Activated CD8-positive, alpha-beta T cell treated with anti-CD3 and anti-CD28 coated beads, Interleukin-2, amount 10 ng/mL, durations not matched to agents 7 days and 5 days (primary cell): Measurements from ENCODE around the gene EXOC4. TPM values are rescaled to one million over a fixed set of nuclear protein-coding genes. Genes with fewer than 3 reads are reported as not detected.
"Not testable (repeated sequence)": the region's sequence is repeated elsewhere in the genome, so short reads cannot be mapped to it uniquely, and the experiment has no call there.

ENCODE experiments used
- ATAC-seq: fragments of 150-1000 bp; cut with Tn5 transposase; one replicate; pipeline ENCODE4 v1.10.0; 2021; ENCODE audit warnings: moderate library complexity
- CTCF ChIA-PET: fragments of 350-600 bp; sonication (Branson Sonifier 250); formaldehyde crosslinking; loops from one replicate; lab custom pipeline; 2021; ENCODE audit warnings: antibody characterized with exemption; lab: Charles Lee
- POLR2A ChIA-PET: fragments of 350-600 bp; sonication (Branson Sonifier 250); formaldehyde crosslinking; loops from one replicate; lab custom pipeline; 2021; ENCODE audit warnings: antibody characterized with exemption; lab: Charles Lee
- DNase-seq: peaks from one replicate; pipeline ENCODE4 v3.0.0-alpha.2; 2020
- H3K27ac Mint-ChIP-seq: one replicate; pipeline ENCODE4 v1.8.0; 2021; ENCODE audit warnings: mild to moderate bottlenecking, mixed read lengths
- H3K27me3 Mint-ChIP-seq: one replicate; pipeline ENCODE4 v1.8.0; 2021; ENCODE audit warnings: low read depth, mixed read lengths
- H3K36me3 Mint-ChIP-seq: one replicate; pipeline ENCODE4 v1.8.0; 2021; ENCODE audit warnings: low read depth, mixed read lengths
- H3K4me1 Mint-ChIP-seq: one replicate; pipeline ENCODE4 v1.8.0; 2021; ENCODE audit warnings: low read depth, mixed read lengths
- H3K4me3 Mint-ChIP-seq: one replicate; pipeline ENCODE4 v1.8.0; 2021; ENCODE audit warnings: mild to moderate bottlenecking, mixed read lengths
- H3K9me3 Mint-ChIP-seq: one replicate; pipeline ENCODE4 v1.8.0; 2022; ENCODE audit warnings: mixed read lengths; ENCODE audit not compliant: insufficient read depth
- total RNA-seq, 2 experiments: library from RNA; stranded (reverse); gene quantifications; one replicate each; pipeline ENCODE4 v1.2.3, GENCODE V29; 2021

The EXOC4 gene
- total RNA-seq, 2 experiments from 2014 or later: 68.2 to 75.1 TPM

DNA sequence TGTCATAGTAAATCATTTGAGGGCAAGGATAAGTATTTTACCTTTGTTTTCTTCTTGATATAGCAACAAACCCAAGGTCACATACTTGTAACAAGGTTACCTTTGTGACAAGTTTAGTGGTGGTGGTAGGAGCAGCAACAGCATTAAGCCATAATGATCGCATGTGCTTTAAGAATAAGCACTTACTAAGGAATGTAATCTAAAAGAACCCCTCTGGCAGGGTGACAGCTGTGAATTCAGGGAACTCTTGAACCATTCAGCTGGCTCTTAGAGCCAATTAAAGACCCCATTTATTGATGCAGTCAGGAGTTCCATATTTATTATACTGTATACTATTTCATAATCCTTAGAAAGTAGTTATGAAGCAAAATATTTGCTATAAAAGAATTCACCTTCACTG lies 370.8 kb downstream of the EXOC4 start:
- H3K27me3 Mint-ChIP-seq: no peaks in the 10 kb centered on the region
- POLR2A ChIA-PET: no interaction called here
- no peak overlapping the region for H3K27ac Mint-ChIP-seq
- H3K9me3 Mint-ChIP-seq: no peaks in the 10 kb centered on the region
- no peak for ATAC-seq
- CTCF ChIA-PET: no interaction called here
- H3K4me3 Mint-ChIP-seq: no peak overlapping the region
- no peaks in the 10 kb centered on the region for H3K36me3 Mint-ChIP-seq
- no peak for DNase-seq
- no peaks in the 10 kb centered on the region for H3K4me1 Mint-ChIP-seq

DNA sequence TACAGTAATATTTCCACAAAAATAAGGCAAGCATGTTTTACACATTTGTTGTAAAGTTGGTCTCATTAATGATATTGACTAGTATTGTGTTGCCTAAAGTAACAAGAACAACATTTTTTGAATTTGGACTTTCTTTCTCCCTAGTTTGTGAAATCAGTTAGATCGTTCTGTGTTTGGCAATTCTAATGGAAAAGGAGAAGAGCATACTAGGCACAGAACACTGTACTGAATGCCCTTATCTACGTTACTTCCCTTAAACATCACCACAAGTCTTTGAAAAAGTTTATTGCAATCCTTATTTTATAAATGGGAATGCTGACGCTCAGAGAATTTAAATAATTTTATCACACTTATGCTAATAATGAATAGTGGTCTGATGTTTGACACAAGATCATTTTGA lies 372.2 kb downstream of the EXOC4 start:
- ChIA-PET CTCF (no interaction called here), POLR2A (no interaction called here)
- no peak overlapping the region for H3K4me3 Mint-ChIP-seq
- H3K27me3 Mint-ChIP-seq: no peaks in the 10 kb centered on the region
- H3K9me3 Mint-ChIP-seq: no peaks in the 10 kb centered on the region
- DNase-seq (no peak), ATAC-seq (no peak)
- H3K4me1 Mint-ChIP-seq: no peaks in the 10 kb centered on the region
- H3K36me3 Mint-ChIP-seq: no peaks in the 10 kb centered on the region
- H3K27ac Mint-ChIP-seq: no peak overlapping the region

DNA sequence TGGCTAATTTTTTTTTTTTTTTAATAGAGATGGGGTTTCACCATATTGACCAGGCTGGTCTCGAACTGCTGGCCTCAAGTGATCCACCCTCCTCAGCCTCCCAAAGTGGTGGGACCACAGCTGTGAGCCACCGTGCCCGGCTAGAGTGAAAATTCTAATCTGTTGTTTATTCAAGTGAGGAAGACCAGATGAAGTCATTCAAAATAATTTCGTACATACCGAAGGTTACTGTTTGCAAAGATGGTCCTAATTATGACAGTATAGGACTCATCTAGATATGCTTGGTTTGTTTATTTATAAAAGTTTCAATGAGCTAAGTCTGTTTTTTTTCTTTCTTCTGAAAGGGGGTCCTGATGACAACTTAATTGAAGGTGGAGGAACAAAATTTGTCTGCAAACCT lies 376.8 kb downstream of the EXOC4 start:
- ATAC-seq (no peak), DNase-seq (no peak)
- no peaks in the 10 kb centered on the region for H3K4me1 Mint-ChIP-seq
- H3K9me3 Mint-ChIP-seq: peaks cover 10% of the 10 kb centered on the region
- H3K36me3 Mint-ChIP-seq: peaks cover 10% of the 10 kb centered on the region
- no peak overlapping the region for H3K4me3 Mint-ChIP-seq
- ChIA-PET CTCF (no interaction called here), POLR2A (no interaction called here)
- no peaks in the 10 kb centered on the region for H3K27me3 Mint-ChIP-seq
- no peak overlapping the region for H3K27ac Mint-ChIP-seq

DNA sequence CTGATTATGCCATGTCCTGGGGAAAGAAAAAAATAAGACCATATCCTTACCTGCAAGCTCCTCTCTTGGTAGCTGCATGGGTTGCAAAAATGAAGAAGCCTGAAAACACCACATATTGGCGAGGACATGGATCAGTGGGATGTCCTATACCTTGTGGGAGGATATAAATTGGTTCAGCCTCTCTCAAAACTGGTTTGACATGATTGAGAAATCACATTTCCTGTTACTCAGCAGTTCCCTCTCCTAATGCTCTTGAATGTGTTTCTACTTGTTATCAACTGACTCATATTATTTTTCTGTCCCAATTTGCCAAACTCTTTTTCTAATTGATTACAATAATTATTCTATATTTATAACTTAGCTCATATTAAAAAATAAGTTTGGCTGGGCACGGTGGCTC lies 380.2 kb downstream of the EXOC4 start:
- Mint-ChIP-seq H3K9me3 (peaks cover 10% of the 10 kb centered on the region), H3K27me3 (no peaks in the 10 kb centered on the region), H3K4me3 (no peak overlapping the region), H3K4me1 (no peaks in the 10 kb centered on the region), H3K27ac (no peak overlapping the region), H3K36me3 (peaks cover 10% of the 10 kb centered on the region)
- CTCF ChIA-PET: no interaction called here
- ATAC-seq (no peak), DNase-seq (no peak)
- POLR2A ChIA-PET: no interaction called here

DNA sequence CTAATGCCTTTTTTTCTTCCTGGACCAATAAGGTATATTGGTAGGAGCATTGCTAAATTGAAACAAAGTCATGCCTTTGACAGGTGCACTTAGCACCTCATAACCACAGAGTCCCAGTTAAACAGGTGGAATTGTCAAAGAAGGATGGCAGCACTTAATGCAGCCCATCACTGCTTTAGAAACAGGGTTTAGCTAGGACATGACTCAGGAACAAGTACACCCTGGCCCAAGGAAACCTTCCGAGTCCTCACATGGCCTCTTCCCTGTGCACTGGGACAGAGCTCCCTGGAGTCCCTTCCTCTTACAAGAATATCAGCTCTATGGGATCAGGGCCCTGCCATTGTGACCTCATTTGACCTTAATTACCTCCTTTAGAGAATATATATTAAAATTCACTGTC lies 382.7 kb downstream of the EXOC4 start:
- no peaks in the 10 kb centered on the region for H3K4me1 Mint-ChIP-seq
- H3K9me3 Mint-ChIP-seq: peaks cover 7% of the 10 kb centered on the region
- no peak for DNase-seq
- H3K27ac Mint-ChIP-seq: no peak overlapping the region
- ChIA-PET POLR2A (no interaction called here), CTCF (no interaction called here)
- ATAC-seq: no peak
- peaks cover 7% of the 10 kb centered on the region for H3K36me3 Mint-ChIP-seq
- H3K4me3 Mint-ChIP-seq: no peak overlapping the region
- H3K27me3 Mint-ChIP-seq: no peaks in the 10 kb centered on the region

DNA sequence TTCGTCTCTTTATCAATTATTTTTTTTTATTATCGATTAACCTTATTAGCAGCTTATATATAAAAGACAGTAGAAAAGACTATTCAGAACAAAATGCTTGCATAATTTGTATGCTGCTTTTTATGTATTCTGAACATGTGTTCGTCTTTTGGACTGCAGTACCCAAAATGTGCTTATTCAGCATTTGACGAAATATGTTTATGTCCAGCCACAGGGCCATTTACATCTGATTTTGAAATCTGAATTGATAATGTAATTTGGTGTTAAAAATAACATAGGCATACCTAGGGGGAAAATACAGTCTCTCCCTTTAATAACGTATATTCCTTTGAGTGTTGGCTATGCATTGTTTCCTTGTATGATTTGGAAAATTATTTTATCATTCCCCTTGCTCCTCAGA lies 386.0 kb downstream of the EXOC4 start:
- Mint-ChIP-seq H3K36me3 (peaks cover 2% of the 10 kb centered on the region), H3K4me3 (no peak overlapping the region), H3K9me3 (peaks cover 3% of the 10 kb centered on the region), H3K27ac (no peak overlapping the region), H3K27me3 (no peaks in the 10 kb centered on the region), H3K4me1 (no peaks in the 10 kb centered on the region)
- CTCF ChIA-PET: no interaction called here
- POLR2A ChIA-PET: no interaction called here
- no peak for ATAC-seq
- no peak for DNase-seq

DNA sequence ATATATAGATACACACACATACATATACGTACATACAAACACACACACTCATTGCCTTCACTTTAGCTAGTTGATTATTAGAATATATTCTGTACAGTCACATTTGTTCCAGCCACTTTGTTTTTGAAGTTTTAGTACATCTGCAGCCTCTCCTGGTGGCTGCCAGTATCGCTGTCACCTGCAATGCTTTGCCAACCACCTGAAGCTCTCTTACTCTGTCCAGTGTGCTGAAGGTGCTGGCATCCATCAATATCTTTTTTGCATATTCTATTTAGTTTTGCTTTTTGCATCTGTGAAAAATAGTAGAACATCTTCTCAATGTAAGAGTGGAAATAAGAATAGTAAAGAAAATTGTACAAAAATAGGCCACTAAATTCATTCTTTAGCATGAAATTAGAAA lies 388.6 kb downstream of the EXOC4 start:
- DNase-seq: no peak
- no peak overlapping the region for H3K4me3 Mint-ChIP-seq
- H3K9me3 Mint-ChIP-seq: no peaks in the 10 kb centered on the region
- no peak overlapping the region for H3K27ac Mint-ChIP-seq
- POLR2A ChIA-PET: no interaction called here
- CTCF ChIA-PET: no interaction called here
- ATAC-seq: no peak
- no peaks in the 10 kb centered on the region for H3K36me3 Mint-ChIP-seq
- H3K4me1 Mint-ChIP-seq: no peaks in the 10 kb centered on the region
- H3K27me3 Mint-ChIP-seq: no peaks in the 10 kb centered on the region

DNA sequence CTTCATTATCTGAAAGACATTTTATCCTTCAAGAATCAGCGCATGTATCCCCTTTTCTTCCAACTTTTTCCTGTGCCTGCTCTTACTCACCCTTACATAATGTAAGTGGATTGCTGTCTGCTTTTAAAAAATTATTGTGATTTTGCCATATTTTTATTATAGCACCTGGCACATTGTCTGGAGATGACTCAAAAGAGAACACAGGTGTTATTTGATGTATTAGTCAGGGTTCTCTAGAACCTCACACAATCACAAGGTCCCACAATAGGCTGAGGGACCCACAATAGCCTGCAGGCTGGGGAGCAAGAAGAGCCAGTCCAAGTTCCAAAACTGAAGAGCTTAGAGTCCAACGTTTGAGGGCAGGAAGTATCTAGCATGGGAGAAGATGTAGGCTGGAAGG lies 390.0 kb downstream of the EXOC4 start:
- Mint-ChIP-seq H3K27me3 (no peaks in the 10 kb centered on the region), H3K9me3 (no peaks in the 10 kb centered on the region), H3K4me1 (no peaks in the 10 kb centered on the region), H3K4me3 (no peak overlapping the region), H3K36me3 (no peaks in the 10 kb centered on the region), H3K27ac (no peak overlapping the region)
- ChIA-PET CTCF (no interaction called here), POLR2A (no interaction called here)
- DNase-seq (no peak), ATAC-seq (no peak)

DNA sequence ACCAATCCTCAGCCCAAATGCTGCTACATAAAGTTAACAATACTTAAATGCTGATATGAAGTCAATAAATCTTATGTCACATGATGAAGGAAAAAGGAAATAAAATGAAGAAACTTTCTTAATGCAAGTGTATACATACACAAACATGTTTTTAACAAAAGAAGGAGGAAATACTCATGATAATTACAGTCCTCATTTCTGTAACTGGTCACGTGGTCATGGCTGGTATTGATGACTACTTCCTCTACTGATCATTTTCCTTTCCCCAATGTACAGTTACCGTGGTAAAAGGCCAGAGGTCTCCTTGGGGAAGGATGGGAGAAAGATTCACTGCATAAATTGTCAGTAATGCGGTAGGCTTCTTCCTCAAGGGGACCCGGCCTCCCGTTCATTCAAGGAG lies 390.8 kb downstream of the EXOC4 start:
- ATAC-seq, POLR2A ChIA-PET, H3K4me3 Mint-ChIP-seq, H3K27ac Mint-ChIP-seq, H3K36me3 Mint-ChIP-seq, H3K9me3 Mint-ChIP-seq, DNase-seq, CTCF ChIA-PET, H3K4me1 Mint-ChIP-seq, H3K27me3 Mint-ChIP-seq: not testable (repeated sequence)

DNA sequence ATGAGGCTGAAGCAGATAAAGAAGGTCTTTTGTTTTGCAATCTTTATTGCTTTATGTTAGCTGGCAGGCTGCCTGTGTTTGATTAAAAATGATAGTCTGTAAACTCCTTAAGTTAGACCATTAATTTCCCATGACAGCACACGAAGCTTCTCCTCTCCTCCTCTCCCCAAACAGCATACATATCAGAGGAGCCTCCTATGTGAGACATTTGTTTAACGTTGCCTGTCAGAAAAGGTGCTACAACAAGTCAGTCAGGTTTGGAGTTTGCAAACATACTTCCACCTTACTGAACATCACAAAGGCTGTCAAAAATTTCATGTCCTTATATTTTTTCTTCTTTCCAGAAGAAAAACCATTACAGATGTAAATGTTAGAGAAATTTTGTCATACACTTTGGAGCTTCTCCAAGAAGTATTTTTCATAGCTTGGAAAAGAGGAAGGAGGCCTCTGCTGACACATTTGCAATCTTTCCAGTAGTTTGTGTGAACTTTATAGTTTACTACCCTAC lies 393.1 kb downstream of the EXOC4 start:
- no peaks in the 10 kb centered on the region for H3K36me3 Mint-ChIP-seq
- H3K4me3 Mint-ChIP-seq: no peak overlapping the region
- no peaks in the 10 kb centered on the region for H3K9me3 Mint-ChIP-seq
- no peak overlapping the region for H3K27ac Mint-ChIP-seq
- DNase-seq (no peak), ATAC-seq (no peak)
- CTCF ChIA-PET: no interaction called here
- POLR2A ChIA-PET: no interaction called here
- no peaks in the 10 kb centered on the region for H3K27me3 Mint-ChIP-seq
- no peaks in the 10 kb centered on the region for H3K4me1 Mint-ChIP-seq

DNA sequence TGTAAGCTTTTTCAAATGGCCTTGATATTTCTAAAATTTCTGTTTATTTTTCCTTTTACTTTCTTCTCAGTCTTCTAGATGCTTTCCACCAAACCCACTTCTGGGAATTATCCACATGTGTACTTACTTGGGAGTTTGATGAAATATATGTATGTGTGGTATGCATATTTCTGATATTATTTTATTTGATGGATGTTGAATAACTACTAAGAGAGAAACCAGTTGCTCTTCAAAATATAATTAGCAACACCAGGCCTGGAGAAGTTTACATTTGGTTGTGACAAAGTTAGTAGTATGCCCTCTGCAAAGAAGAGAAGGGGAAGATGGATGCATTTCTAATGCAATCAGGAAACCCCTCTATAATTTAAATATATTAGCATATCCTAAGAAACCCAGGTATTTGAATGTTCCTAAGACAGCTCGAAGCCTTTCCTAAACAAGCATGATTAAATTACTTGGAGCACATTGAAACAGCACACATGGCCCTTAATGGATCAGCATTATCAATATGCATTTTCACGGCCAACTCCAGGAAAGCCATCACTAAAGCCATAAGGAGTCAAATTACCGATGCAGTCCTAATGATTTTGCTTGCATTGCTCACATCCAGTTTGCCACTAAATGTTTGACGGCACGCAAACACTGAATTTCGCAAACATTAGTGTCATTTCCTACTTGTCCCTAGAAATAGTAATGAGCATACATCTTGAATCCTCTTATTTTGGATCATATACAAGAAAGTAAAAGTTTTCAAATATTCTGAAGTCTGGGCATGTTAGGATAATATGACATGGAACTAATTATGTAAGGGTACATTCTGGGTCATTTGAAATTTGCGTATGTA lies 393.8 kb downstream of the EXOC4 start:
- Mint-ChIP-seq H3K4me1 (no peaks in the 10 kb centered on the region), H3K4me3 (no peak overlapping the region), H3K36me3 (no peaks in the 10 kb centered on the region), H3K27me3 (no peaks in the 10 kb centered on the region), H3K27ac (no peak overlapping the region), H3K9me3 (no peaks in the 10 kb centered on the region)
- no peak for ATAC-seq
- POLR2A ChIA-PET: no interaction called here
- DNase-seq: no peak
- CTCF ChIA-PET: no interaction called here

DNA sequence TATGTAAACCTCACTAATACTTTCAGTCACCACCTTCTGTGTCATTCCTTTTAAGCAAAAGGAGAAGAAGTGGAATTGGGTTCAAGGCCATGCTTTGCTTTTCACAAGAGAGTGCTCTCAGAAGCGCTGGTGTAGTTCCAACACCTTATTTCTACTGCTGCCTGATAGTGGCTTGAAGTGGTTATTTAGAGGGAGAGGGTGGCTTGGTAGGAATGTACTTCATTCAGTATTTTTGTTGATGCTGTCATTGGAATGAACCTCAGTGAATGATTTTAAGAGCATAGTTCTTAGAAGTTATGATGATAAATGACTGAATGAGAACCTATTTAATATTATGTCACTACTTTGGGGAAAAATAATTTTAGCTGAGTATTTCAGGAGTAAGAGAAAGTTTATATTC lies 396.7 kb downstream of the EXOC4 start:
- ChIA-PET CTCF (no interaction called here), POLR2A (no interaction called here)
- Mint-ChIP-seq H3K36me3 (no peaks in the 10 kb centered on the region), H3K27me3 (no peaks in the 10 kb centered on the region), H3K27ac (no peak overlapping the region), H3K4me3 (no peak overlapping the region), H3K4me1 (no peaks in the 10 kb centered on the region), H3K9me3 (no peaks in the 10 kb centered on the region)
- DNase-seq: no peak
- no peak for ATAC-seq

DNA sequence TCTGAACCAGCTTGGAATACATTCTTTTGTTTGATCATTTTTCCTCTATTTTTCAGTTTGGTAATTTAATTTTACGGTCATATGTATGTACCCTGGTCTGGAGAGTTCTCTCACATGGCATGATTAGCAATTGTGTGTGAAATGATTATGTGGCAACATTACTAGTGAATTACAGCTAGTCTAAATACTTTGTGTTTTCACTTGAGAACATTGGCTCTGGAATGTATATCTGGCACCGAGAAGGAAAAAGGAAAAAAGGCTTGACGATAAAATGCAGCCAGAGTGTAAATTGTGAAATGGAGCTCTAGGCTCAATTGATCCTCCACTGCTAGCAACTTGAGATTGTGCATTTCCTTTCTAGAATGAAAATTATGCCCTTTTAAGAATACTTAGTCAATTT lies 397.2 kb downstream of the EXOC4 start:
- DNase-seq (no peak), ATAC-seq (no peak)
- Mint-ChIP-seq H3K4me3 (no peak overlapping the region), H3K27ac (no peak overlapping the region), H3K9me3 (no peaks in the 10 kb centered on the region), H3K27me3 (no peaks in the 10 kb centered on the region), H3K4me1 (no peaks in the 10 kb centered on the region), H3K36me3 (no peaks in the 10 kb centered on the region)
- POLR2A ChIA-PET: no interaction called here
- CTCF ChIA-PET: no interaction called here
